Caco-2 (cell line): ENCODE data around the gene CLEC4G. TPM values are rescaled to one million over a fixed set of nuclear protein-coding genes. Genes with fewer than 3 reads are reported as not detected.

Experiments used
- BruUV-seq: library from RNA; stranded (reverse); fragments of 400-500 nt; replicated peaks from 2 replicates; lab custom pipeline; 2021; lab: Mats Ljungman, UMichigan
- CTCF ChIA-PET: fragments of 300-600 bp; sonication (Branson Sonifier 250); formaldehyde crosslinking; loops from one replicate; lab custom pipeline; 2022; ENCODE audit warnings: antibody characterized with exemption; lab: Charles Lee
- POLR2A ChIA-PET: fragments of 300-600 bp; sonication (Branson Sonifier 250); formaldehyde crosslinking; loops from one replicate; lab custom pipeline; 2022; ENCODE audit warnings: antibody characterized with exemption; lab: Charles Lee
- DNase-seq, 2 experiments: peaks; one replicate each; pipeline versions ENCODE4 v3.0.0 to v3.0.0-alpha.2; 2020 to 2022
- H3K27me3 ChIP-seq: replicated peaks from 2 replicates; pipeline ENCODE4 v1.6.0; 2011; ENCODE audit warnings: low read length; ENCODE audit not compliant: control insufficient read depth, insufficient read depth
- H3K36me3 ChIP-seq: 2 replicates; pipeline ENCODE4 v1.5.1; 2011; ENCODE audit warnings: low read length; ENCODE audit not compliant: control insufficient read depth, insufficient read depth
- H3K4me1 ChIP-seq: fragments of 250-450 bp; sonication (Bioruptor Pico); 2 replicates; pipeline ENCODE4 v1.5.1; 2020; ENCODE audit warnings: mild to moderate bottlenecking
- H3K4me3 ChIP-seq: 2 replicates; pipeline ENCODE4 v1.5.1; 2011; ENCODE audit warnings: low read depth, mild to moderate bottlenecking, control low read depth, low read length
- H3K9me3 ChIP-seq: fragments of 250-450 bp; sonication (Bioruptor Pico); 2 replicates; pipeline ENCODE4 v1.5.1; 2020; ENCODE audit warnings: mild to moderate bottlenecking, moderate library complexity
- H3K27ac Mint-ChIP-seq: one replicate; pipeline ENCODE4 v1.8.0; 2022; ENCODE audit warnings: mixed read lengths; ENCODE audit not compliant: unreplicated experiment
- H3K27me3 Mint-ChIP-seq: one replicate; pipeline ENCODE4 v1.8.0; 2022; ENCODE audit warnings: mixed read lengths; ENCODE audit not compliant: insufficient read depth, unreplicated experiment
- H3K36me3 Mint-ChIP-seq: one replicate; pipeline ENCODE4 v1.8.0; 2022; ENCODE audit warnings: mild to moderate bottlenecking, mixed read lengths; ENCODE audit not compliant: insufficient read depth, unreplicated experiment
- H3K4me1 Mint-ChIP-seq: one replicate; pipeline ENCODE4 v1.8.0; 2022; ENCODE audit warnings: low read depth, mixed read lengths; ENCODE audit not compliant: unreplicated experiment
- H3K4me3 Mint-ChIP-seq: one replicate; pipeline ENCODE4 v1.8.0; 2022; ENCODE audit warnings: mild to moderate bottlenecking, moderate library complexity, mixed read lengths; ENCODE audit not compliant: unreplicated experiment
- H3K9me3 Mint-ChIP-seq: one replicate; pipeline ENCODE4 v1.8.0; 2022; ENCODE audit warnings: mixed read lengths; ENCODE audit not compliant: unreplicated experiment
- CTCF ChIP-seq, 2 experiments: fragments of 200-600 bp in 1 of 2; IDR thresholded peaks; 1 replicate in 1 of 2; 2 replicates in 1 of 2; pipeline versions ENCODE4 v1.5.1 to v1.8.0; 2011 to 2022; ENCODE audit warnings: antibody characterized with exemption in 1 of 2, control low read depth in 1 of 2, inconsistent platforms in 1 of 2, low read depth in 1 of 2, low read length in 1 of 2, mild to moderate bottlenecking in 1 of 2, moderate library complexity in 1 of 2; ENCODE audit not compliant: insufficient read depth in 1 of 2, severe bottlenecking in 1 of 2, unreplicated experiment in 1 of 2
- intact Hi-C: fragments of 100-400 bp; cut with micrococcal nuclease; formaldehyde crosslinking; loops from one replicate; pipeline ENCODE4 v1.10.0; 2022; ENCODE audit not compliant: unreplicated experiment
- total RNA-seq: library from RNA; stranded (reverse); gene quantifications from 2 replicates; pipeline ENCODE4 v1.2.3, GENCODE V29; 2022

Gene CLEC4G
- total RNA-seq, 1 experiment from 2014 or later, result not detected

DNA sequence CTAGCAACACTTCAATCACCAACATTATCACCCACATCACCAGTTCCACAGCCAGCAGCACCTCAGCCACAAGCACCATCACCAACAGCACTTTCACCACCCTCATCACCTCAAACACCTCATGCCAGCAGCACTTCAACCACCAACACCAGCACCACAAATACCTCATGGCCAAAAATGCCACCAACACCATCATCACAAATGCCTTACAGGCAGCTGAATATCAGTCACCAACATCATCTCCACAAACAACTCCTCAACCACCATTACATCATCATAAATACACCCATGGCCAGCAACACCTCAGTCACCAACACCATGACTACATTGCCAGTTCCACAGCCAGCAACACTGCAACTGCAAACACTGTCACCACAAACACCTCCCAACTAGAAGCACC is 40.4 kb downstream of the CLEC4G start:
- H3K4me3 ChIP-seq, result no peak overlapping the region
- ChIA-PET CTCF (no interaction called here), POLR2A (no interaction called here)
- H3K27me3 ChIP-seq, result no peaks in the 10 kb centered on the region
- Mint-ChIP-seq H3K4me1 (no peaks in the 10 kb centered on the region), H3K27me3 (no peaks in the 10 kb centered on the region), H3K36me3 (no peaks in the 10 kb centered on the region), H3K9me3 (no peaks in the 10 kb centered on the region), H3K27ac (no peak overlapping the region), H3K4me3 (no peak overlapping the region)
- no TSS peak for BruUV-seq
- no peaks in the 10 kb centered on the region for H3K9me3 ChIP-seq
- no peak for DNase-seq
- H3K4me1 ChIP-seq, result no peaks in the 10 kb centered on the region
- no peak for TF ChIP-seq CTCF (IDR thresholded peaks at IDR 0.05; ENCODE audit: insufficient read depth in 1 of 2, low read depth in 1 of 2, low read length in 1 of 2, severe bottlenecking in 1 of 2, unreplicated experiment in 1 of 2)
- H3K36me3 ChIP-seq, result no peaks in the 10 kb centered on the region
- intact Hi-C loops, result no loop called here

DNA sequence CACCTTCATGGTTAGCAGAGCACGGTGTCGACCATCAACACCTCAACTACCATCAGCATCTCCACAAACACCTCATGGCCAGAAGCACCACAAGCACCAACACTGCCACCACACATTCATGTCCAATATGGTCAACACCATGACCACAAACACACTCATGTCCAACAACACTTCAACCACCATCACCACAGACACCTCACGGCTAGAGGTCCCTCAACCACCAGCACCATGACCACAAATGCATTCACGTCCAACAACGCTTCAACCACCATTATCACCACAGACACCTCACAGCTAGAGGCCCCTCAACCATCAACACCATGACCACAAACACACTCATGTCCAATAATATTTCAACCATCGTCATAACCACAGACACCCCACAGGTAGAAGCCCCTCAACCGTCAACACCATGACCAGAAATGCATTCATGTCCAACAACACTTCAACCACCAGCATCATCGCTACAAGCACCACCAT is 41.1 kb downstream of the CLEC4G start:
- Histone ChIP-seq H3K4me3 (no peak overlapping the region), H3K4me1 (no peaks in the 10 kb centered on the region), H3K27me3 (no peaks in the 10 kb centered on the region), H3K9me3 (no peaks in the 10 kb centered on the region), H3K36me3 (no peaks in the 10 kb centered on the region)
- Mint-ChIP-seq H3K4me1 (peaks cover under 1% of the 10 kb centered on the region), H3K36me3 (peaks cover 4% of the 10 kb centered on the region), H3K27me3 (no peaks in the 10 kb centered on the region), H3K9me3 (no peaks in the 10 kb centered on the region), H3K4me3 (no peak overlapping the region), H3K27ac (no peak overlapping the region)
- no peak for TF ChIP-seq CTCF (IDR thresholded peaks at IDR 0.05; ENCODE audit: insufficient read depth in 1 of 2, low read depth in 1 of 2, low read length in 1 of 2, severe bottlenecking in 1 of 2, unreplicated experiment in 1 of 2)
- DNase-seq, result no peak
- BruUV-seq, result no TSS peak
- CTCF ChIA-PET, result no interaction called here
- POLR2A ChIA-PET, result no interaction called here
- intact Hi-C loops, result no loop called here

DNA sequence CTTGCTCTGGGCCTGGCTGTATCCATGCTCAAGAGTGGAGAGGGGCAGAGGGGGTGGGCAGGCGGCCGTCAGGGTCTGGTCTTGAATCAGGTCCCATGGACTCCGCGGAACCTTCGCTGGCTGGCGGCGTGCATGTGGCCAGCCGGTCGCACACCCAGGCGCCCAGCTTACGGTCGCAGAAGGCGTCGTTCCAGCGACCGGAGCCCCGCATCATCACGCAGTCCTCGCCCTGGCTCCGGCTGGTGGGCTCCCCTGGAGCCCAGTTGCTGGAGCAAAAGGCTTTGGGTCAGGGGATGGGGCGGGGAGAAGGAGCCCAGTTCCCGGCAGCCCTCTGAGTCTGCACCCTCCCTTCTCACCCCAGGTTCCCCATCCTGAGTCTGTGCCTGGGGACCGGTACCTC is 42.7 kb downstream of the CLEC4G start:
- peaks cover 9% of the 10 kb centered on the region for H3K4me1 Mint-ChIP-seq
- Histone ChIP-seq H3K9me3 (no peaks in the 10 kb centered on the region), H3K4me3 (no peak overlapping the region), H3K4me1 (peaks cover 3% of the 10 kb centered on the region; the same call in 1 of the 2 replicates), H3K27me3 (no peaks in the 10 kb centered on the region), H3K36me3 (no peaks in the 10 kb centered on the region)
- intact Hi-C loops, result no loop called here
- no TSS peak for BruUV-seq
- no peak for TF ChIP-seq CTCF (IDR thresholded peaks at IDR 0.05; ENCODE audit: insufficient read depth in 1 of 2, low read depth in 1 of 2, low read length in 1 of 2, severe bottlenecking in 1 of 2, unreplicated experiment in 1 of 2)
- no peak overlapping the region for H3K27ac Mint-ChIP-seq
- DNase-seq, result no peak
- ChIA-PET CTCF (no interaction called here), POLR2A (no interaction called here)
- no peaks in the 10 kb centered on the region for H3K27me3 Mint-ChIP-seq
- H3K4me3 Mint-ChIP-seq, result no peak overlapping the region
- H3K9me3 Mint-ChIP-seq, result no peaks in the 10 kb centered on the region
- H3K36me3 Mint-ChIP-seq, result peaks cover 11% of the 10 kb centered on the region
